Activated T-cell treated with anti-CD3 and anti-CD28 coated beads, Interleukin-2, amount 50 U/mL, for 72 hours (primary cell): ENCODE data around the gene INAFM1. TPM values are rescaled to one million over a fixed set of nuclear protein-coding genes. Genes with fewer than 3 reads are reported as not detected.

ENCODE experiments used
- ATAC-seq, 2 donors: fragments of 150-1000 bp; cut with Tn5 transposase; replicated peaks in 1 of 2; 2 replicates each; pipeline ENCODE4 v1.10.0; 2021; ENCODE audit warnings: moderate library complexity in 2 of 2, mild to moderate bottlenecking in 1 of 2
- DNase-seq, 2 donors: peaks; one replicate each; pipeline ENCODE4 v3.0.0; 2021 to 2022; ENCODE audit warnings: mixed read lengths in 1 of 2
- H3K27ac Mint-ChIP-seq: one replicate; pipeline ENCODE4 v1.8.0; 2022; ENCODE audit warnings: mild to moderate bottlenecking, moderate library complexity, mixed read lengths
- H3K27me3 Mint-ChIP-seq: one replicate; pipeline ENCODE4 v1.8.0; 2022; ENCODE audit warnings: low read depth, mixed read lengths
- H3K36me3 Mint-ChIP-seq, 2 donors: one replicate each; pipeline ENCODE4 v1.8.0; 2022; ENCODE audit warnings: mixed read lengths in 2 of 2, mild to moderate bottlenecking in 1 of 2; ENCODE audit not compliant: insufficient read depth in 2 of 2
- H3K4me1 Mint-ChIP-seq: one replicate; pipeline ENCODE4 v1.8.0; 2022; ENCODE audit warnings: low read depth, mixed read lengths
- H3K4me3 Mint-ChIP-seq, 2 donors: one replicate each; pipeline ENCODE4 v1.8.0; 2022; ENCODE audit warnings: mild to moderate bottlenecking in 2 of 2, mixed read lengths in 2 of 2, moderate library complexity in 2 of 2
- H3K9me3 Mint-ChIP-seq, 2 donors: one replicate each; pipeline ENCODE4 v1.8.0; 2022; ENCODE audit warnings: mixed read lengths in 2 of 2
- total RNA-seq, 2 donors: library from RNA; stranded (reverse); gene quantifications; one replicate each; pipeline ENCODE4 v1.2.3, GENCODE V29; 2022

INAFM1 gene
- total RNA-seq, 2 donors from 2014 or later: 19.7 to 21.4 TPM

DNA sequence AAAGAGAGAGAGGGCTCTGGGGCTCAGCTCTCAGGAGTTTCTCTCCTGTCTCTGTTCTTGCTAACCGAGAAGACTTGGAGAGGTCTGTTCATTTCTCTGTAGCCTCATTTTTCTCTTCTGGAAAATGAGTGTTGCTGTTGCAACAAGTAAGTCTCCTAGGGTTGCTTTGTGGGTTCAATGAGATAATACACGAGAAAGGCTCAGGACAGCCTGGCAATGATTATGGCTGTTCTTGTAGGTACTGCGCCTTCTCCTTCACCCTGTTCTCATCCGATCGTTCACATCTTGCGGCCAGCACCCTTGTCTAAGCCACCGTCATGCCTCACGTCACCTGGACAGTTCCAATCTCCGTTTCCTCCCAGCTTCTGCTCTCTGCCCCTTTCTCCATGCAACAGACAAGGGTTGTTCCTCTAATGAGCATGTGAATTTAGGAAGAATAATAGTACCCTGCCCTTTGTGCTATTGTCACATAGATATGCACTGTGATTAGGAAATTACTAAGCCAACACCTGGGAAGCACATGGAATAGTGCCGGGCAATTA lies 39.1 kb downstream of the INAFM1 start:
- H3K27ac Mint-ChIP-seq: no peak overlapping the region
- DNase-seq: no peak
- H3K36me3 Mint-ChIP-seq: no peaks in the 10 kb centered on the region
- H3K9me3 Mint-ChIP-seq: no peaks in the 10 kb centered on the region
- ATAC-seq: no peak
- peaks cover 6% of the 10 kb centered on the region for H3K27me3 Mint-ChIP-seq
- no peak overlapping the region for H3K4me3 Mint-ChIP-seq
- peaks cover 7% of the 10 kb centered on the region for H3K4me1 Mint-ChIP-seq

GRCh38 chr19:47315125-47315821 lies 40.6 kb downstream of the INAFM1 start:
- H3K36me3 Mint-ChIP-seq: no peaks in the 10 kb centered on the region
- peaks cover 5% of the 10 kb centered on the region for H3K27me3 Mint-ChIP-seq
- H3K9me3 Mint-ChIP-seq: no peaks in the 10 kb centered on the region
- peaks cover 7% of the 10 kb centered on the region for H3K4me1 Mint-ChIP-seq
- H3K4me3 Mint-ChIP-seq: no peak overlapping the region
- DNase-seq (peak; percentile 27 to 33), ATAC-seq (peak; percentile 78 to 91)
- H3K27ac Mint-ChIP-seq: no peak overlapping the region

DNA sequence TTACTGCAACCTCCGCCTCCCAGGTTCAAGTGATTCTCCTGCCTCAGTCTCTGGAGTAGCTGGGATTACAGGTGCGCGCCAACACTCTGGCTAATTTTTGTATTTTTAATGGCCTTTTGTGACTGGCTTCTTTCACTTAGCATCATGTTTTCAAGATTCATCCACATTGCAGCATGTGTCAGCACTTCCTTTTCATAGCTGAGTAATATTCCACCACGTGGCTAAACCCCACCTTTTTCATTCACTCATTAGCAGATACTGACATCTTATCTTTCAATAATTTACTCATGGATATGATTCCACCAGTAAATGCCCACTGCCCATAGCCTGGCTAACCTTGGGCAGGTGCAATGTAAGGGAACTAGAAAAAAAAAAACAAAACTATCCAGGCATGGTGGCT lies 41.8 kb downstream of the INAFM1 start:
- ATAC-seq (no peak), DNase-seq (no peak)
- Mint-ChIP-seq H3K4me3 (no peak overlapping the region), H3K4me1 (peaks cover 7% of the 10 kb centered on the region), H3K36me3 (no peaks in the 10 kb centered on the region), H3K27me3 (peaks cover 8% of the 10 kb centered on the region), H3K27ac (no peak overlapping the region), H3K9me3 (no peaks in the 10 kb centered on the region)

DNA sequence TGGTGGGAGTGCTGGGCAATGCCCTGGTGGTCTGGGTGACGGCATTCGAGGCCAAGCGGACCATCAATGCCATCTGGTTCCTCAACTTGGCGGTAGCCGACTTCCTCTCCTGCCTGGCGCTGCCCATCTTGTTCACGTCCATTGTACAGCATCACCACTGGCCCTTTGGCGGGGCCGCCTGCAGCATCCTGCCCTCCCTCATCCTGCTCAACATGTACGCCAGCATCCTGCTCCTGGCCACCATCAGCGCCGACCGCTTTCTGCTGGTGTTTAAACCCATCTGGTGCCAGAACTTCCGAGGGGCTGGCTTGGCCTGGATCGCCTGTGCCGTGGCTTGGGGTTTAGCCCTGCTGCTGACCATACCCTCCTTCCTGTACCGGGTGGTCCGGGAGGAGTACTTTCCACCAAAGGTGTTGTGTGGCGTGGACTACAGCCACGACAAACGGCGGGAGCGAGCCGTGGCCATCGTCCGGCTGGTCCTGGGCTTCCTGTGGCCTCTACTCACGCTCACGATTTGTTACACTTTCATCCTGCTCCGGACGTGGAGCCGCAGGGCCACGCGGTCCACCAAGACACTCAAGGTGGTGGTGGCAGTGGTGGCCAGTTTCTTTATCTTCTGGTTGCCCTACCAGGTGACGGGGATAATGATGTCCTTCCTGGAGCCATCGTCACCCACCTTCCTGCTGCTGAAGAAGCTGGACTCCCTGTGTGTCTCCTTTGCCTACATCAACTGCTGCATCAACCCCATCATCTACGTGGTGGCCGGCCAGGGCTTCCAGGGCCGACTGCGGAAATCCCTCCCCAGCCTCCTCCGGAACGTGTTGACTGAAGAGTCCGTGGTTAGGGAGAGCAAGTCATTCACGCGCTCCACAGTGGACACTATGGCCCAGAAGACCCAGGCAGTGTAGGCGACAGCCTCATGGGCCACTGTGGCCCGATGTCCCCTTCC lies 45.5 kb downstream of the INAFM1 start:
- H3K4me1 Mint-ChIP-seq: peaks cover 5% of the 10 kb centered on the region

GRCh38 chr19:47321630-47322029 lies 46.9 kb downstream of the INAFM1 start:
- DNase-seq (no peak), ATAC-seq (no peak)
- Mint-ChIP-seq H3K36me3 (no peaks in the 10 kb centered on the region), H3K4me1 (no peaks in the 10 kb centered on the region), H3K27me3 (peaks cover 21% of the 10 kb centered on the region), H3K9me3 (no peaks in the 10 kb centered on the region), H3K27ac (no peak overlapping the region), H3K4me3 (no peak overlapping the region)

More for the DNA sequence above, 45.5 kb downstream of the INAFM1 start:
- Mint-ChIP-seq H3K36me3 (no peaks in the 10 kb centered on the region), H3K27me3 (peaks cover 21% of the 10 kb centered on the region), H3K4me3 (no peak overlapping the region), H3K27ac (no peak overlapping the region), H3K9me3 (no peaks in the 10 kb centered on the region)
- DNase-seq (no peak), ATAC-seq (no peak)

- Mint-ChIP-seq H3K4me3 (no peak overlapping the region), H3K27ac (no peak overlapping the region), H3K4me1 (no peaks in the 10 kb centered on the region), H3K9me3 (no peaks in the 10 kb centered on the region), H3K36me3 (no peaks in the 10 kb centered on the region), H3K27me3 (peaks cover 21% of the 10 kb centered on the region)
- DNase-seq (no peak), ATAC-seq (no peak)
Measured at GRCh38 chr19:47322058-47322457, 47.4 kb downstream of the INAFM1 start.

DNA sequence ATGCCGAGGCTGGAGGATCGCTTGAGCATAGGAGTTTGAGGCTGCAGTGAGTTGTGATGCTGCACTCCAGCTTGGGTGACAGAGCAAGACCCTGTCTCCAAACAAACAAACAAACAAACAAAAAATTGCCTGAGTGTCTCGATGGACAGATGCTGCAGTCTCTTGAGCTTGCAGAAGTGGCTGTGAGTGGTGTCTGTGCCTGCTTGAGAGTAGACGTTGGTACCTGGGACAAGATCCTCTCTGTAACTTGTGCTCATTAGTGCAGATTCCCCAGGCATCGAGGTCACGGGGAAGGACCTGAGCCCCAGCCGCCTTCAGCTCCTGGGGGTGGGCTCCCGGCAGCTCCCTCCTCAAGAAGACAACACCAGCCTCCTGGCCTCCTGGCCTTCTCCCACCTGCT lies 48.7 kb downstream of the INAFM1 start:
- ATAC-seq: no peak
- Mint-ChIP-seq H3K27me3 (peaks cover 21% of the 10 kb centered on the region), H3K4me3 (no peak overlapping the region), H3K9me3 (no peaks in the 10 kb centered on the region), H3K4me1 (no peaks in the 10 kb centered on the region), H3K27ac (no peak overlapping the region), H3K36me3 (no peaks in the 10 kb centered on the region)
- DNase-seq: no peak

DNA sequence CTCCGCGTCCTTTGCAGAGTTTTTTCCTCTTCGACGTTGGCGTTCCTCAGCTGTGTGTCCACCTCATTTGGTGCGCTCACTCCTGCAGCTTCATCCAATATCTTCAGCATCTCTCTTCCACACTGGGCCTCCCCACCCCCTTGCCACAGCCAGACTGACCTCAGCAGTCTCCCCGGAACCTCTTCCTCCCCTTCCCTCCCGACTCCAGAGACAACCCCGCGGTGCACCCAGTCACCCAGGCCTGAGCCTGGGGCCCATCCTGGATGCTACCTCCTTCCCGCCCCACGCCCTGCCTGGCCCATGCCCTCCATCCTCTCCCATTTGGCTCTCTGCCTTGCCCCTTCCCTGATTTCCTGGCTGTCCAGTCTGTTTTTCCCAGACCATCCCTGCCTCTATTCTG lies 49.2 kb downstream of the INAFM1 start:
- H3K9me3 Mint-ChIP-seq: no peaks in the 10 kb centered on the region
- ATAC-seq: no peak
- H3K36me3 Mint-ChIP-seq: no peaks in the 10 kb centered on the region
- H3K4me3 Mint-ChIP-seq: no peak overlapping the region
- DNase-seq: no peak
- H3K27ac Mint-ChIP-seq: no peak overlapping the region
- H3K4me1 Mint-ChIP-seq: no peaks in the 10 kb centered on the region
- H3K27me3 Mint-ChIP-seq: peaks cover 21% of the 10 kb centered on the region

- H3K27me3 Mint-ChIP-seq: peaks cover 21% of the 10 kb centered on the region
- H3K9me3 Mint-ChIP-seq: no peaks in the 10 kb centered on the region
- ATAC-seq (no peak), DNase-seq (no peak)
- H3K36me3 Mint-ChIP-seq: no peaks in the 10 kb centered on the region
- H3K4me3 Mint-ChIP-seq: no peak overlapping the region
- no peaks in the 10 kb centered on the region for H3K4me1 Mint-ChIP-seq
- H3K27ac Mint-ChIP-seq: no peak overlapping the region
Measured at GRCh38 chr19:47324502-47324901, 49.8 kb downstream of the INAFM1 start.

Other genes starting within 250 kb of the INAFM1 start
- 10 to 100 TPM; 30.8 TPM for gene TMEM160, start 226.3 kb upstream of the INAFM1 start, total RNA-seq
- gene ZC3H4, start 161.1 kb upstream of the INAFM1 start, total RNA-seq: 10 to 100 TPM; 76.0 to 84.0 TPM
- 100 to 1,000 TPM; 232 to 254 TPM for gene SAE1, start 144.1 kb upstream of the INAFM1 start, total RNA-seq
- 10 to 100 TPM; 41.4 to 59.2 TPM for gene BBC3, start 43.7 kb upstream of the INAFM1 start, total RNA-seq
- gene CCDC9, start 18.4 kb upstream of the INAFM1 start, total RNA-seq: 10 to 100 TPM; 51.6 to 51.7 TPM
- gene C5AR1, start 35.0 kb downstream of the INAFM1 start, total RNA-seq: 1 to 10 TPM; 1.8 to 3.0 TPM
- not detected for gene C5AR2, start 57.3 kb downstream of the INAFM1 start, total RNA-seq
- 10 to 100 TPM in 1 of 2 donors, 1 to 10 TPM in 1; 9.4 to 11.8 TPM for gene DHX34, start 74.4 kb downstream of the INAFM1 start, total RNA-seq
- gene MEIS3, start 144.6 kb downstream of the INAFM1 start, total RNA-seq: under 1 TPM; 0.23 to 0.26 TPM
- gene SLC8A2, start 197.0 kb downstream of the INAFM1 start, total RNA-seq: under 1 TPM; 0.17 to 0.97 TPM
- 10 to 100 TPM in 1 of 2 donors, 1 to 10 TPM in 1; 7.2 to 10.5 TPM for gene KPTN, start 209.3 kb downstream of the INAFM1 start, total RNA-seq
- gene NAPA, start 240.2 kb downstream of the INAFM1 start, total RNA-seq: 10 to 100 TPM; 64.4 to 71.5 TPM